GM12872 (cell line): Measurements from ENCODE around the gene RAC2.

Experiments used
- CTCF ChIP-seq: IDR thresholded peaks from 3 replicates; pipeline ENCODE4 v1.5.1; 2011; ENCODE audit warnings: low read depth, mild to moderate bottlenecking, low read length, moderate library complexity; ENCODE audit not compliant: insufficient read depth

The RAC2 gene

DNA sequence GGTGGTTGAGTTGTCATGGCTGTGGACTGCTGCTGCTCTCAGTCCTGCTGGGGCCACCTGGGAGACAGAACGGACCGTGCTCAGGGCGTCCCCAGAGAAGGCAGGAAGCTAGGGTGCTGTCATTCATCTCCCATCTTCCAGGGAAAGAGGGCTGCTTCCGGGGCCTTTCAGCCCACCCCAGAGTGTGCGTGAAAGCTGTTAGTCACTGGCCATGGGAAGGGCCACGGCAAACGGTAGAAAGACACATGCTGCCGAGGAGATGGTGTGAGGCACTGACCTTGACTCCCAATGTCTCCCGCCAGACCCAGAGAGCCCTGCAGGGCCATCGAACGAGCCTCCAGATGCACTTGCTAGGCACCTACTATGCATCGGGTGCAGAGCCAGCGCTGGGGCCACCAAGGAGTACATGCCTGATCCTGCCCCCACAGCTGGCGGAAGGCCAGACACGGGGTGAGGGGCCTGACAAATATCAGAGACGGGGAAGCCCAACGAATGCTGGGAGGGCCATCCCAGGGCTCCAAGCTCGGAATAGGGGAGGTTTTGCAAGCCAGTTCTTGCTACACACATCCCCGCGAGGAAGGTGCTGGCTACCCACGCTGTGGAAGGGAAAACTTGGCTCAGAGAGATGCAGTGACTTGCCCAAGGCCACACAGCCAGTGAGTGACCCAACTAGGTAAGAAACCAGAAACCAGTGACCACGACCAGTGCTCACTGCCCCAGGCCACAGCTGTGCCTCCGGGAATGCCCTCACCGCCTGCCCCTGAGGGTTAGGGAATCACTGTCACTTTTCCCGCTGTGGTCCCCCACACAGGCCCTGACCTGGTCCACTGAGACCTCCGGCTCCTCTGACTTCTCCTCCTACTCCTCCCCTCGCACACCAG, 10.1 kb downstream of the RAC2 start:
- TF ChIP-seq CTCF = no peak

- no peak for TF ChIP-seq CTCF
Observed at GRCh38 chr22:37232140-37232998, 11.7 kb downstream of the RAC2 start.

DNA sequence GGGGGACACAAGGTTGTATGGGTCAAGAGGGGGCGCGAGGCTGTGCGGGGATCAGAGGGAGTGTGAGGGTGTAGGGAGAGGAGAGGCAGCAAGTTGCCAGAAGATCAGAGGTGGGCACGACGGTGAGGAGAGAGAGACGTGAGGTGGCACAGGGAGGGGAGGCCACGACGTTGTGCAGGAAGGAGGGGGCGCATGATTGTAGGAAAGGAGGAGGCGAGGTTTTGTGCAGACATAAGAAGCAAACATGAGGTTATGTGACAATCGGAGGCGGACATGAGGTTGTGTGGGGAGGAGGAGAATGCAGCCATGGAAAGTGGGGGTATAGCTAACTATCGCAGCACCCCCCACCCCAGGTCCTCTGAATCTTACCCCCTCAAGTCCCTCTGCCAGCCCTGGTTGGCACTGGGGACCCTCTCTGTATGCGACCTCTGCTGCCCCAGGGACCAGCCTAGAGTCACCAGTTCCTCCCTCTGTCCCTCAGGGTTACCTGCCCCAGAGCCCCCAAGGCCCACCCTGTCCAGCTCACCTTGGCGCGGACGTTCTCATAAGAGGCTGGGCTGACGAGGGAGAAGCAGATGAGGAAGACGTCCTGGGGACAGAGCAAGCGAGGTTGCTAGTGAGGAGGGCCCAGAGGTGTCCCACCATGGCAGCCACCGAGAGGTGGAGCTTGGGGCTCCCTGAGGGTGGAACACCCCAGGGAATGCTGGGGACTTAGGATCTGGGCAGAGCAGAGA, 12.5 kb downstream of the RAC2 start:
- no peak for TF ChIP-seq CTCF

DNA sequence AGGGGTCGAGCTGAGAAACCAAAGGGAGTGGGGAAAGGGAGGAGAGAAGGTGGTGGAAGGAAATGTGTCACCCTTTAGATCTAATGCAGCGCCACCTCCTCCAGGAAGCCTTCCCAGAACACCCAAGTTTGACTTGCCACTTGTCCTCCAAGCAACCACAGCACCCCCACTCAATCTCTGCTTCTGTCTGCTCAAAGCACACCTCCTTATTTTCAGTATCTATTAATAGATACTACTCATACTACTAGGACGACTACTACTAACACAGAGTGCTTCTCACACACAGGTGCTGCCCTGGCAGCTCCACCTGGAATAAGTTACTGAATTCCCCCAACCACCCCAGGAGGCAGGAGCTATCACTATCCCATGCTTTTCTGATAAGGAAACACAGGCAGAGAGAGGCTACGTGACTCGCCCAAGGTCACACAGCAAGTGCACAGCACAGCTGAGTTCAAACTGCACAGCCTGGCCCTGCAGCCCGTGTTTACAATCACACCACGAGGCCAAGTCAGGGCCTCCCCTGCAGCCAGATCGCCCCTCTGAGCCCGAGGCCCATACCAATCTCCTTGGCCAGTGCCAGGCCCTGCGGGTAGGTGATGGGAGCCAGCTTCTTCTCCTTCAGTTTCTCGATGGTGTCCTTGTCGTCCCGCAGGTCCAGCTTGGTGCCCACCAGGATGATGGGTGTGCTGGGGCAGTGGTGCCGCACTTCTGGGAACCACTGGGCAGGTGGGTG, 13.2 kb downstream of the RAC2 start:
- no peak for TF ChIP-seq CTCF

DNA sequence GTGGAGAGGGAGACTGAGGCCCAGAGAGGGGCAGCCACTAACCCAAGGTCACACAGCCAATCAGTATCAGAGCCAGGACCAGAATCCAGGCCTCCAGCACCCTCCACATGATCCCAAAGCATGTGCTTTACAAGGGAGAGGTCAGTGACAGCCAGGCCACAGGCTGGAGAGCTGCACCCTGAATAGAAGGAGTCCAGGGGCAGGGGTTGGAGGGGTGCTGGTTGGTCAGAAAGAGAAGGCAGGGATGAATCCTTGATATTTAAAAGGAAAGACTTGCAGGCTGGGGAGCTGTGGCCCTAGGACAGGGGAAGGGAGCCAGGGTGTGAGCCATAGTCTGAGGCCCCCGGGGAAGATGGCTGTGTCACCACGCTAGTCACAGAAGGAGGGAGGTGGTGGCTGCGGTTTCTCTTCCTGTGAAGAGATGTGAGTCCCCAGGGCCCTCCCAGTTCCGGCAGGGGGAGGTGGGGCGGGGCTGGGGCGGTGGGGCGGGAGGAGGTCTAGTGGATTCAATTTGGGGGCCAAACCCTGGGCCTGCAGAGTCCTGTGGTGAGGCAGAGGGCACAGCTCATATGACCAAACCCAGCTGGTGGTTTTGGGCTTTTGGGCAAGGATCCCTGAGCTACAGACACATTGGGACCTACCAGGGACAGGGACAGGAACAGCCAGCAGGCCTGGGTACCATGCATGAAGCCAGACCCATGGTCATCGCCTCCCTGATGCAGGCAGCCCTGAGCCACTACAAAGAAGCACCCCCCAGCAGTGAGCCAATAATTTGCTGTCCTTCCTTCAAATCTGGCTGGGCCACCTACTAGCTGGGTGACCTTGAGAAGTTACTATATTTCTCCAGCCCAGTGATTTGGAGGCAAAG, 14.0 kb downstream of the RAC2 start:
- no peak for TF ChIP-seq CTCF

DNA sequence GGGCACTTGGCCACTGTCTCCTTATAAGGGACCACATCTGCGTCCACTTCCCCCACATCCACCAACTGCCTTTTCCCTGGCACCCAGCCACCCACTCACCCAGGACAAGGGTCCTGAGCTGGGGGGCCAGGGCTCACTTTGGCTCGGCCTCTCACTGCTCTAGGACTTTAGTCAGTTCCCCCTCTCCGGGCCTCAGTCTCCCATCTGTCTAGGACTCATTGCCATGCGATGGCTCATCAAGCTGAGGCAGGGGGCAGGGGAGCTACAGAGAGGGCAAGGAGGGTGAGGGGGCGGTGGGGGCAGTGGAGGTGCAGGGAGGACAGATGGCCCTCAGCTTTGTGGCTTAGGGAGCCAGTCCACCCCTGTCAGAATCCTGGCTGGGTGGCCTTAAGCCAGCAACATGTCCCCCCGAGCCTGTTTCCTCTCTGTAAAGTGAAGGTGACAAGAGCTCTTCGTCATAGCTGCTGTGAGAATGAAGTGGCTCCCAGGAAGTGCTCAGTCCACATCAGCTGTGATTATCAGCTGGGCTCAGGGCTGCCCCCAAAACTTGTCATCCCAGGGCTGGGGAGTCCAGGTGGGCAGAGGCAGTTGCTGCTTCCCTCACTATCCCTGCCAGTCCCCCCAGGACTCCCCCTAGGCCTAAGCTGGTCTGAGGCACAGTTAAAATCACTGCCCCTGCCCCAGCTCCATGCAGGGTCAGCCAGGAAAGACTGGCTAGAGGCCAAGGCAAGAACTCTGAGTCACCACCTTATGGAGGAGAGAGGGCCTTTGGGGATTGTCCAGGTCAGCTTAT, 14.9 kb downstream of the RAC2 start:
- no peak for TF ChIP-seq CTCF
